ENCODE results near the gene PLAGL2. TPM values are rescaled to one million over a fixed set of nuclear protein-coding genes. Genes with fewer than 3 reads are reported as not detected.
"Not testable (repeated sequence)": the region's sequence is repeated elsewhere in the genome, so short reads cannot be mapped to it uniquely, and the experiment has no call there.

PLAGL2 gene
- total and polyA plus RNA-seq, 2 of the 8 experiments (the other 6 are each of a cell fraction or from before 2014, with no cell fraction given): 20.6 to 25.4 TPM

GRCh38 chr20:32246208-32246607 lies 38.7 kb upstream of the PLAGL2 start:
- H3K4ac ChIP-seq (replicated peaks; ENCODE audit: insufficient read length, low read depth, low read length); H3K4me3 ChIP-seq (ENCODE audit: extremely low read depth in 1 of 4, insufficient read depth in 2 of 4, low read depth in 3 of 4, low read length in 4 of 4); H2BK15ac ChIP-seq (ENCODE audit: low read length); H3K79me2 ChIP-seq (ENCODE audit: control insufficient read depth in 1 of 2, insufficient read depth in 2 of 2, low read length in 2 of 2); POLR2A ChIA-PET (ENCODE audit: partially characterized antibody); H2BK120ac ChIP-seq (replicated peaks; ENCODE audit: low read depth, low read length); H3K36me3 ChIP-seq (ENCODE audit: control insufficient read depth in 2 of 4, insufficient read depth in 4 of 4, low read length in 3 of 4); H2BK12ac ChIP-seq (ENCODE audit: low read depth, low read length); H3K27ac ChIP-seq (ENCODE audit: low read depth, low read length); H2AFZ ChIP-seq (ENCODE audit: low read length); H2BK5ac ChIP-seq (ENCODE audit: low read depth, low read length); H3K9ac ChIP-seq (replicated peaks in 1 of 4; ENCODE audit: extremely low read depth in 1 of 4, low read depth in 3 of 4, low read length in 3 of 4); H3K79me1 ChIP-seq (ENCODE audit: low read depth, low read length); H4K5ac ChIP-seq (ENCODE audit: insufficient read length, low read depth, low read length); DNase-seq (ENCODE audit: low read depth in 1 of 2, low spot score in 2 of 2); H2AK5ac ChIP-seq (ENCODE audit: low read depth, low read length); H4K91ac ChIP-seq (replicated peaks; ENCODE audit: insufficient read length, low read length); H3K9me3 ChIP-seq (ENCODE audit: insufficient read depth in 2 of 2, low read depth in 1 of 2, low read length in 1 of 2); H3K4me2 ChIP-seq (ENCODE audit: insufficient read depth in 1 of 2, low read depth in 2 of 2, low read length in 2 of 2); H3K4me1 ChIP-seq (replicated peaks in 1 of 4; ENCODE audit: control insufficient read depth in 3 of 4, insufficient read depth in 4 of 4, low read length in 3 of 4); H3K27me3 ChIP-seq (replicated peaks in 1 of 4; ENCODE audit: control insufficient read depth in 3 of 4, extremely low read depth in 1 of 4, insufficient read depth in 3 of 4, low read length in 3 of 4); H3K14ac ChIP-seq (ENCODE audit: insufficient read length); FAIRE-seq; H4K20me1 ChIP-seq (replicated peaks in 1 of 2; ENCODE audit: control insufficient read depth in 1 of 2, insufficient read depth in 2 of 2, low read length in 2 of 2); H3K56ac ChIP-seq (replicated peaks; ENCODE audit: insufficient read length, low read depth, low read length); H4K8ac ChIP-seq (ENCODE audit: extremely low read depth, insufficient read depth, low read length); H3K18ac ChIP-seq (ENCODE audit: extremely low read depth, low read length); H3K23ac ChIP-seq (ENCODE audit: insufficient read length); H2BK20ac ChIP-seq (ENCODE audit: low read length); H3K23me2 ChIP-seq (ENCODE audit: low read depth, low read length): not testable (repeated sequence)
- CTCF ChIA-PET (ENCODE audit: partially characterized antibody): interaction anchor here (0.7 kb wide), 1 partner anchor 8 kb away, joined by 4 read pairs; no protein-coding TSS in a partner anchor
- WGBS, 2 experiments (ENCODE audit: extremely low coverage in 1 of 2, insufficient coverage in 1 of 2, insufficient read length in 1 of 2, insufficient replicate concordance in 2 of 2, low coverage in 1 of 2, low lambda C conversion rate in 2 of 2, missing lambda C conversion rate in 1 of 2): 85% methylated on average over 5 of the region's 5 CpGs; no CpG with 5 or more reads in 1 of the 2 experiments

Data from H1 (cell line).